Caco-2 (cell line): ENCODE data around the gene ARL5A. TPM values are rescaled to one million over a fixed set of nuclear protein-coding genes. Genes with fewer than 3 reads are reported as not detected.
A peak's percentile ranks its signal among the peaks of the same experiment; 100 is the strongest.

ENCODE experiments used
- BruUV-seq: library from RNA; stranded (reverse); fragments of 400-500 nt; replicated peaks from 2 replicates; lab custom pipeline; 2021; lab: Mats Ljungman, UMichigan
- CTCF ChIA-PET: fragments of 300-600 bp; sonication (Branson Sonifier 250); formaldehyde crosslinking; loops from one replicate; lab custom pipeline; 2022; ENCODE audit warnings: antibody characterized with exemption; lab: Charles Lee
- POLR2A ChIA-PET: fragments of 300-600 bp; sonication (Branson Sonifier 250); formaldehyde crosslinking; loops from one replicate; lab custom pipeline; 2022; ENCODE audit warnings: antibody characterized with exemption; lab: Charles Lee
- DNase-seq, 2 experiments: peaks; one replicate each; pipeline versions ENCODE4 v3.0.0 to v3.0.0-alpha.2; 2020 to 2022
- H3K27me3 ChIP-seq: replicated peaks from 2 replicates; pipeline ENCODE4 v1.6.0; 2011; ENCODE audit warnings: low read length; ENCODE audit not compliant: control insufficient read depth, insufficient read depth
- H3K36me3 ChIP-seq: 2 replicates; pipeline ENCODE4 v1.5.1; 2011; ENCODE audit warnings: low read length; ENCODE audit not compliant: control insufficient read depth, insufficient read depth
- H3K4me1 ChIP-seq: fragments of 250-450 bp; sonication (Bioruptor Pico); 2 replicates; pipeline ENCODE4 v1.5.1; 2020; ENCODE audit warnings: mild to moderate bottlenecking
- H3K4me3 ChIP-seq: 2 replicates; pipeline ENCODE4 v1.5.1; 2011; ENCODE audit warnings: low read depth, mild to moderate bottlenecking, control low read depth, low read length
- H3K9me3 ChIP-seq: fragments of 250-450 bp; sonication (Bioruptor Pico); 2 replicates; pipeline ENCODE4 v1.5.1; 2020; ENCODE audit warnings: mild to moderate bottlenecking, moderate library complexity
- H3K27ac Mint-ChIP-seq: one replicate; pipeline ENCODE4 v1.8.0; 2022; ENCODE audit warnings: mixed read lengths; ENCODE audit not compliant: unreplicated experiment
- H3K27me3 Mint-ChIP-seq: one replicate; pipeline ENCODE4 v1.8.0; 2022; ENCODE audit warnings: mixed read lengths; ENCODE audit not compliant: insufficient read depth, unreplicated experiment
- H3K36me3 Mint-ChIP-seq: one replicate; pipeline ENCODE4 v1.8.0; 2022; ENCODE audit warnings: mild to moderate bottlenecking, mixed read lengths; ENCODE audit not compliant: insufficient read depth, unreplicated experiment
- H3K4me1 Mint-ChIP-seq: one replicate; pipeline ENCODE4 v1.8.0; 2022; ENCODE audit warnings: low read depth, mixed read lengths; ENCODE audit not compliant: unreplicated experiment
- H3K4me3 Mint-ChIP-seq: one replicate; pipeline ENCODE4 v1.8.0; 2022; ENCODE audit warnings: mild to moderate bottlenecking, moderate library complexity, mixed read lengths; ENCODE audit not compliant: unreplicated experiment
- H3K9me3 Mint-ChIP-seq: one replicate; pipeline ENCODE4 v1.8.0; 2022; ENCODE audit warnings: mixed read lengths; ENCODE audit not compliant: unreplicated experiment
- CTCF ChIP-seq, 2 experiments: fragments of 200-600 bp in 1 of 2; IDR thresholded peaks; 1 replicate in 1 of 2; 2 replicates in 1 of 2; pipeline versions ENCODE4 v1.5.1 to v1.8.0; 2011 to 2022; ENCODE audit warnings: antibody characterized with exemption in 1 of 2, control low read depth in 1 of 2, inconsistent platforms in 1 of 2, low read depth in 1 of 2, low read length in 1 of 2, mild to moderate bottlenecking in 1 of 2, moderate library complexity in 1 of 2; ENCODE audit not compliant: insufficient read depth in 1 of 2, severe bottlenecking in 1 of 2, unreplicated experiment in 1 of 2
- intact Hi-C: fragments of 100-400 bp; cut with micrococcal nuclease; formaldehyde crosslinking; loops from one replicate; pipeline ENCODE4 v1.10.0; 2022; ENCODE audit not compliant: unreplicated experiment
- total RNA-seq: library from RNA; stranded (reverse); gene quantifications from 2 replicates; pipeline ENCODE4 v1.2.3, GENCODE V29; 2022

ARL5A gene
- total RNA-seq, 1 experiment from 2014 or later = 58.3 TPM

GRCh38 chr2:151810489-151810888 is 17.7 kb downstream of the ARL5A start:
- ChIA-PET POLR2A (no interaction called here), CTCF (no interaction called here)
- Histone ChIP-seq H3K4me3 (no peak overlapping the region), H3K4me1 (no peaks in the 10 kb centered on the region), H3K36me3 (peaks cover under 1% of the 10 kb centered on the region), H3K27me3 (no peaks in the 10 kb centered on the region), H3K9me3 (no peaks in the 10 kb centered on the region)
- intact Hi-C loops = no loop called here
- peaks cover 30% of the 10 kb centered on the region for H3K36me3 Mint-ChIP-seq
- no peak overlapping the region for H3K27ac Mint-ChIP-seq
- no peak for TF ChIP-seq CTCF (IDR thresholded peaks at IDR 0.05; ENCODE audit: insufficient read depth in 1 of 2, low read depth in 1 of 2, low read length in 1 of 2, severe bottlenecking in 1 of 2, unreplicated experiment in 1 of 2)
- no peak overlapping the region for H3K4me3 Mint-ChIP-seq
- no peaks in the 10 kb centered on the region for H3K9me3 Mint-ChIP-seq
- no peak for DNase-seq
- BruUV-seq = no TSS peak
- H3K27me3 Mint-ChIP-seq = no peaks in the 10 kb centered on the region
- no peaks in the 10 kb centered on the region for H3K4me1 Mint-ChIP-seq

- no peaks in the 10 kb centered on the region for H3K4me1 ChIP-seq
- TF ChIP-seq CTCF (IDR thresholded peaks at IDR 0.05; ENCODE audit: insufficient read depth in 1 of 2, low read depth in 1 of 2, low read length in 1 of 2, severe bottlenecking in 1 of 2, unreplicated experiment in 1 of 2) = no peak
- ChIA-PET CTCF (no interaction called here), POLR2A (no interaction called here)
- H3K27me3 Mint-ChIP-seq = no peaks in the 10 kb centered on the region
- no peaks in the 10 kb centered on the region for H3K9me3 Mint-ChIP-seq
- H3K27me3 ChIP-seq = no peaks in the 10 kb centered on the region
- DNase-seq = no peak
- H3K4me3 Mint-ChIP-seq = no peak overlapping the region
- H3K9me3 ChIP-seq = no peaks in the 10 kb centered on the region
- intact Hi-C loops = no loop called here
- BruUV-seq = no TSS peak
- H3K4me3 ChIP-seq = no peak overlapping the region
- H3K36me3 ChIP-seq = no peaks in the 10 kb centered on the region; the same call in none of the 2 replicates
- no peak overlapping the region for H3K27ac Mint-ChIP-seq
- peaks cover 30% of the 10 kb centered on the region for H3K36me3 Mint-ChIP-seq
- H3K4me1 Mint-ChIP-seq = no peaks in the 10 kb centered on the region
These were observed 19.2 kb downstream of the ARL5A start for GRCh38 chr2:151809073-151809383.

- no TSS peak for BruUV-seq
These were observed 19.8 kb downstream of the ARL5A start for GRCh38 chr2:151808258-151809072.

More at GRCh38 chr2:151808258-151809072, 19.8 kb downstream of the ARL5A start:
- CTCF ChIA-PET = no interaction called here
- intact Hi-C loops = no loop called here
- no peaks in the 10 kb centered on the region for H3K4me1 ChIP-seq
- H3K4me3 ChIP-seq = no peak overlapping the region
- POLR2A ChIA-PET = no interaction called here
- Mint-ChIP-seq H3K4me1 (no peaks in the 10 kb centered on the region), H3K27ac (no peak overlapping the region), H3K9me3 (no peaks in the 10 kb centered on the region), H3K4me3 (no peak overlapping the region), H3K36me3 (peaks cover 30% of the 10 kb centered on the region), H3K27me3 (no peaks in the 10 kb centered on the region)
- H3K27me3 ChIP-seq = no peaks in the 10 kb centered on the region
- DNase-seq = no peak
- no peaks in the 10 kb centered on the region for H3K9me3 ChIP-seq
- peak; percentile 32 to 38 for TF ChIP-seq CTCF (IDR thresholded peaks at IDR 0.05; ENCODE audit: insufficient read depth in 1 of 2, low read depth in 1 of 2, low read length in 1 of 2, severe bottlenecking in 1 of 2, unreplicated experiment in 1 of 2)
- H3K36me3 ChIP-seq = no peaks in the 10 kb centered on the region; the same call in none of the 2 replicates
